Measurements from ENCODE around the gene EPAS1. TPM values are rescaled to one million over a fixed set of nuclear protein-coding genes. Genes with fewer than 3 reads are reported as not detected.
A peak's percentile ranks its signal among the peaks of the same experiment; 100 is the strongest.

EPAS1 gene
- total and polyA plus RNA-seq, 8 donors = 190 to 962 (median 244) TPM

DNA sequence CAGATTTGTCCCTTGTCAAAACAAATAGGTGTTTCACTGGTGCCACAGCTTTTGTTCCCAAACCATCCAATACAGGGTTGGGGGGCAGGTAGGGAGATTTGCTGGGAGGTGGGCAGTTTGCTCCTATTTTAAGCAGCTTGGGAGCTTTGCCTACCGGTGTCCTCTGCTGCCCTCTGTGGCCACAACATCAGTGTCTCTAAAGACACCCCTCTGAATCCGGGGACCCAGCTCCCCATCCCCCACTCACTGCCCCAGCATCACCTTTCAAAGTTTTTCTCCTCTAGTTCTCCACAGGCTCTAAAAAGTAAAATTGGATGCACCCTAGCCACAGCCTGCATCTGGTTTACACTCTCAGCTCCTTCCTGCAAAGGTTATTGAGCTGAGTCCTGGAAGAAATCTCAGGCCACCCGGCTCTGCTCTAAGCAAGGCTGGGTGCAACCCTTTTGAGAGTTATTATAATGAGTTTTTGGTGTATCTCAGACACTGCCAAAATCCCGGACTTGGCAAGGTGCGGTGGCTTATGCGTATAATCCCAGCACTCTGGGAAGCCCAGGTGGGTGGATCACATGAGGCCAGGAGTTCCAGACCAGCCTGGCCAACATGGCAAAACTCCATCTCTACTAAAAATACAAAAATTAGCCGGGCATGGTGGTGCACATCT is 2.9 kb upstream of the EPAS1 start:
- Histone ChIP-seq H3K4me3 (no peak overlapping the region), H3K36me3 (no peaks in the 10 kb centered on the region), H3K9me3 (no peaks in the 10 kb centered on the region), H3K27me3 (peaks cover 0 to 34% of the 10 kb centered on the region in 2 donors), H3K27ac (no peak overlapping the region), H3K4me1 (peaks cover 3 to 17% of the 10 kb centered on the region in 2 donors)
- peak in 2 of 4 donors; percentile 48 to 53 for DNase-seq
- intact Hi-C loops (cut with DNase I) = loop anchor here in 1 of 2 donors (10.0 kb wide), 1 partner anchor 280 kb away; no protein-coding TSS in a partner anchor
- ATAC-seq = no peak
- TF ChIP-seq CTCF (IDR thresholded peaks at IDR 0.05) = no peak

GRCh38 chr2:46296216-46296839 is 879 bp upstream of the EPAS1 start:
- no peak for TF ChIP-seq CTCF (IDR thresholded peaks at IDR 0.05)
- Histone ChIP-seq H3K9me3 (no peaks in the 10 kb centered on the region), H3K4me3 (peak overlapping the region; percentile 58 to 79), H3K27me3 (peaks cover 0 to 54% of the 10 kb centered on the region in 2 donors), H3K27ac (peak overlapping the region; percentile 91 to 93), H3K4me1 (peaks cover 12 to 33% of the 10 kb centered on the region in 2 donors), H3K36me3 (no peaks in the 10 kb centered on the region)
- intact Hi-C loops (cut with DNase I) = loop anchor here in 1 of 2 donors (10.0 kb wide), 1 partner anchor 282 kb away; no protein-coding TSS in a partner anchor
- ATAC-seq = peak; percentile 3
- DNase-seq = peak in 3 of 4 donors; percentile 37 to 85 (median 79)

GRCh38 chr2:46297546-46298271 is 502 bp downstream of the EPAS1 start:
- H3K4me3 ChIP-seq = peak overlapping the region; percentile 79 to 93
- H3K36me3 ChIP-seq = no peaks in the 10 kb centered on the region
- DNase-seq (peak in 3 of 4 donors; percentile 68 to 96 (median 91)), ATAC-seq (peak; percentile 72)
- H3K4me1 ChIP-seq = peaks cover 12 to 38% of the 10 kb centered on the region in 2 donors
- no peak for TF ChIP-seq CTCF (IDR thresholded peaks at IDR 0.05)
- H3K27ac ChIP-seq = peak overlapping the region; percentile 91 to 97
- intact Hi-C loops (cut with DNase I) = loop anchor here in 1 of 2 donors (10.0 kb wide), 1 partner anchor 283 kb away; no protein-coding TSS in a partner anchor
- H3K9me3 ChIP-seq = no peaks in the 10 kb centered on the region
- H3K27me3 ChIP-seq = peaks cover 0 to 57% of the 10 kb centered on the region in 2 donors

GRCh38 chr2:46298272-46298521 is 990 bp downstream of the EPAS1 start:
- Histone ChIP-seq H3K9me3 (no peaks in the 10 kb centered on the region), H3K27me3 (peaks cover 0 to 57% of the 10 kb centered on the region in 2 donors), H3K4me1 (peaks cover 16 to 38% of the 10 kb centered on the region in 2 donors), H3K4me3 (peak overlapping the region; percentile 79 to 93), H3K27ac (peak overlapping the region; percentile 91 to 97), H3K36me3 (no peaks in the 10 kb centered on the region)
- TF ChIP-seq CTCF (IDR thresholded peaks at IDR 0.05) = no peak
- intact Hi-C loops (cut with DNase I) = loop anchor here in 1 of 2 donors (10.0 kb wide), 1 partner anchor 283 kb away; no protein-coding TSS in a partner anchor
- ATAC-seq (no peak), DNase-seq (no peak)
